ENCODE measurements around the gene DMWD. TPM values are rescaled to one million over a fixed set of nuclear protein-coding genes. Genes with fewer than 3 reads are reported as not detected.

DMWD gene
- total and polyA plus RNA-seq, 12 donors, result 44.6 to 78.1 (median 68.0) TPM

- DNase-seq, result no peak
- Histone ChIP-seq H3K27me3 (peaks cover 0 to 52% (median 0%) of the 10 kb centered on the region in 7 donors), H3K27ac (peak overlapping the region in 1 of 10 donors; percentile 97), H3K4me3 (no peak overlapping the region), H3K4me1 (peaks cover 33 to 49% (median 44%) of the 10 kb centered on the region in 9 donors), H3K9me3 (no peaks in the 10 kb centered on the region), H3K36me3 (peaks cover 0 to 4% (median 0%) of the 10 kb centered on the region in 9 donors)
- intact Hi-C loops (cut with DNase I), result no loop called here
- no peak for TF ChIP-seq CTCF (IDR thresholded peaks at IDR 0.05)
- 90 to 93% methylated on average over 15 of the region's 15 CpGs for WGBS, 2 donors
- ATAC-seq, result no peak
Observed at GRCh38 chr19:45762870-45763631, 29.6 kb downstream of the DMWD start.

GRCh38 chr19:45761714-45762113, 30.9 kb downstream of the DMWD start:
- intact Hi-C loops (cut with DNase I), result no loop called here
- no peaks in the 10 kb centered on the region for H3K9me3 ChIP-seq
- ATAC-seq (no peak), DNase-seq (no peak)
- no peak for TF ChIP-seq CTCF (IDR thresholded peaks at IDR 0.05)
- H3K27ac ChIP-seq, result no peak overlapping the region
- no peak overlapping the region for H3K4me3 ChIP-seq
- 68 to 77% methylated on average over 17 of the region's 17 CpGs for WGBS, 2 donors
- H3K36me3 ChIP-seq, result peaks cover 0 to 4% (median 0%) of the 10 kb centered on the region in 9 donors
- H3K27me3 ChIP-seq, result peaks cover 0 to 38% (median 0%) of the 10 kb centered on the region in 7 donors
- peaks cover 31 to 40% (median 32%) of the 10 kb centered on the region in 9 donors for H3K4me1 ChIP-seq

- no peak overlapping the region for H3K27ac ChIP-seq
- H3K27me3 ChIP-seq, result peaks cover 0 to 11% (median 0%) of the 10 kb centered on the region in 7 donors
- 84 to 90% methylated on average over 9 of the region's 9 CpGs for WGBS, 2 donors
- DNase-seq (no peak), ATAC-seq (no peak)
- H3K9me3 ChIP-seq, result no peaks in the 10 kb centered on the region
- H3K4me1 ChIP-seq, result peaks cover 3 to 12% (median 4%) of the 10 kb centered on the region in 9 donors
- H3K4me3 ChIP-seq, result no peak overlapping the region
- no peaks in the 10 kb centered on the region for H3K36me3 ChIP-seq
- TF ChIP-seq CTCF (IDR thresholded peaks at IDR 0.05), result no peak
- intact Hi-C loops (cut with DNase I), result no loop called here
Observed at GRCh38 chr19:45758921-45759320, 33.7 kb downstream of the DMWD start.

- Histone ChIP-seq H3K36me3 (no peaks in the 10 kb centered on the region), H3K4me3 (no peak overlapping the region), H3K27ac (no peak overlapping the region), H3K27me3 (peaks cover 0 to 4% (median 0%) of the 10 kb centered on the region in 7 donors), H3K9me3 (no peaks in the 10 kb centered on the region), H3K4me1 (peaks cover 0 to 1% (median 0%) of the 10 kb centered on the region in 9 donors)
- DNase-seq, result no peak
- WGBS, 2 donors, result 80 to 83% methylated on average over 9 of the region's 9 CpGs
- no peak for TF ChIP-seq CTCF (IDR thresholded peaks at IDR 0.05)
- ATAC-seq, result no peak
- intact Hi-C loops (cut with DNase I), result no loop called here
Observed at GRCh38 chr19:45757695-45758094, 35.0 kb downstream of the DMWD start.

Data from heart right ventricle (tissue), 16 donors.